Panc1 (cell line): ENCODE results near the gene PPP2R5D. TPM values are rescaled to one million over a fixed set of nuclear protein-coding genes. Genes with fewer than 3 reads are reported as not detected.

Experiments used
- ATAC-seq: fragments of 200-7000 bp; cut with Tn5 transposase; 2 replicates; pipeline ENCODE4 v1.9.1; 2020; ENCODE audit warnings: mild to moderate bottlenecking, moderate library complexity
- BruUV-seq: library from RNA; stranded (reverse); fragments of 400-500 nt; replicated peaks from 2 replicates; lab custom pipeline; 2021; lab: Mats Ljungman, UMichigan
- CTCF ChIA-PET: fragments of 300-600 bp; sonication (Branson Sonifier 250); formaldehyde crosslinking; loops from one replicate; lab custom pipeline; 2022; ENCODE audit warnings: antibody characterized with exemption; lab: Charles Lee
- POLR2A ChIA-PET: fragments of 300-600 bp; sonication (Branson Sonifier 250); formaldehyde crosslinking; loops from one replicate; lab custom pipeline; 2022; ENCODE audit warnings: antibody characterized with exemption; lab: Charles Lee
- DNase-seq: peaks from one replicate; pipeline ENCODE4 v3.0.0-alpha.2; 2010; ENCODE audit warnings: low read depth, low spot score
- H3K27ac ChIP-seq: 2 replicates; pipeline ENCODE4 v1.5.1; 2011; ENCODE audit warnings: mild to moderate bottlenecking, low read length, inconsistent platforms
- H3K27me3 ChIP-seq: fragments of 200-500 bp; sonication (Bioruptor generic); 2 replicates; pipeline ENCODE4 v1.6.0; 2014; ENCODE audit warnings: low read length, inconsistent platforms; ENCODE audit not compliant: control insufficient read depth, insufficient read depth
- H3K36me3 ChIP-seq: fragments of 200-500 bp; sonication (Bioruptor generic); 2 replicates; pipeline ENCODE4 v1.5.1; 2014; ENCODE audit warnings: inconsistent platforms, mild to moderate bottlenecking, low read length, moderate library complexity; ENCODE audit not compliant: control insufficient read depth, insufficient read depth
- H3K4me1 ChIP-seq: 2 replicates; pipeline ENCODE4 v1.5.1; 2011; ENCODE audit warnings: inconsistent platforms, mild to moderate bottlenecking, low read length, moderate library complexity; ENCODE audit not compliant: control insufficient read depth, insufficient read depth
- H3K4me3 ChIP-seq, 2 experiments: 2 replicates each; pipeline ENCODE4 v1.5.1; 2011 to 2012; ENCODE audit warnings: low read depth in 2 of 2, low read length in 2 of 2, mild to moderate bottlenecking in 2 of 2, inconsistent platforms in 1 of 2, moderate library complexity in 1 of 2
- H3K9me3 ChIP-seq: fragments of 200-500 bp; sonication (Bioruptor generic); 2 replicates; pipeline ENCODE4 v1.5.1; 2014; ENCODE audit warnings: low read depth, mild to moderate bottlenecking, inconsistent platforms, low read length, moderate library complexity; ENCODE audit not compliant: control insufficient read depth, insufficient read depth
- CTCF ChIP-seq: fragments of 450-650 bp; IDR thresholded peaks from 2 replicates; pipeline ENCODE4 v1.5.1; 2017; ENCODE audit warnings: mild to moderate bottlenecking
- POLR2AphosphoS5 ChIP-seq: IDR thresholded peaks from 2 replicates; pipeline ENCODE4 v1.6.1; 2012; ENCODE audit warnings: mild to moderate bottlenecking, low read depth, low read length, moderate library complexity
- REST ChIP-seq, 2 experiments: IDR thresholded peaks; 2 replicates each; pipeline ENCODE4 v1.6.1; 2011 to 2012; ENCODE audit warnings: low read depth in 2 of 2, control low read depth in 1 of 2, low read length in 1 of 2, mild to moderate bottlenecking in 1 of 2, moderate library complexity in 1 of 2; ENCODE audit not compliant: insufficient read depth in 1 of 2
- SIN3A ChIP-seq: IDR thresholded peaks from 2 replicates; pipeline ENCODE4 v1.6.1; 2012; ENCODE audit warnings: low read depth, mild to moderate bottlenecking, low read length, moderate library complexity, borderline replicate concordance; ENCODE audit not compliant: insufficient read depth
- TCF7L2 ChIP-seq: IDR thresholded peaks from 2 replicates; pipeline ENCODE4 v1.6.1; 2011; ENCODE audit warnings: mild to moderate bottlenecking, low read depth, low read length, inconsistent platforms
- in situ Hi-C: cut with HindIII; loops from 2 replicates; pipeline ENCODE4 v1.10.0; 2016; ENCODE audit warnings: low sequenced_read_pairs, low pct_unique_long_range_greater_than_20kb
- intact Hi-C: fragments of 100-400 bp; cut with micrococcal nuclease; formaldehyde crosslinking; loops from one replicate; pipeline ENCODE4 v1.10.0; 2022; ENCODE audit not compliant: unreplicated experiment
- total RNA-seq: library from RNA; stranded (reverse); gene quantifications from one replicate; pipeline ENCODE4 v1.2.1, GENCODE V29; 2021; ENCODE audit not compliant: unreplicated experiment

The PPP2R5D gene
- total RNA-seq, 1 experiment from 2014 or later, result 63.6 TPM

DNA sequence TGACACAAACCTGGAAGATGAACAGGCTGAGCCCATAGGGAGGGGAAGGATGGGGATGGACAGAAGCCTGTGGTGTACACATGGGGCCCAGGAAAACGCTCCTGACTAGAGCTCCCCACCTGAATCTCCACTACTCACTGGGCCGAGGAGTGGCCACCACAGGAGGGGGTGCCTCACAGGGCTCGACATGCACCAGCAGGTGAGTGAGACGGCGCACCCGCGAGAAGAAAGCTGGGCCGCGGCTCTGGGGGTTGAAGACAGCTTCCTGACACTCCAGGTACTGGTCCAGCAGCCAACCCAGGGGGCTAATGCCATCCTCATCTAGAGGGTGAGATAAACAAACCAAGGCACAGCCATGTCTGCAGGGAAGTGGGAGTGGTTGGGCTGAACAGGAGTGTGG, 58.9 kb downstream of the PPP2R5D start:
- POLR2A ChIA-PET, result interaction anchor here (0.6 kb wide), 1 partner anchor 51 kb away, joined by 7 read pairs; no protein-coding TSS in a partner anchor
- in situ Hi-C loops (no loop called here), intact Hi-C loops (no loop called here)
- DNase-seq (no peak), ATAC-seq (no peak)
- Histone ChIP-seq H3K4me3 (no peak overlapping the region), H3K27me3 (no peaks in the 10 kb centered on the region), H3K27ac (no peak overlapping the region), H3K9me3 (no peaks in the 10 kb centered on the region), H3K36me3 (no peaks in the 10 kb centered on the region; the same call in 1 of the 2 replicates), H3K4me1 (no peaks in the 10 kb centered on the region)
- TF ChIP-seq CTCF (no peak), SIN3A (no peak), REST (IDR thresholded peaks at IDR 0.05; ENCODE audit: insufficient read depth in 1 of 2, low read depth in 2 of 2, low read length in 1 of 2) (no peak), TCF7L2 (no peak), POLR2AphosphoS5 (no peak)
- BruUV-seq, result no TSS peak
- CTCF ChIA-PET, result no interaction called here

- DNase-seq (no peak), ATAC-seq (no peak)
- Histone ChIP-seq H3K36me3 (no peaks in the 10 kb centered on the region; the same call in 1 of the 2 replicates), H3K4me3 (no peak overlapping the region), H3K27me3 (no peaks in the 10 kb centered on the region), H3K4me1 (no peaks in the 10 kb centered on the region), H3K27ac (no peak overlapping the region), H3K9me3 (no peaks in the 10 kb centered on the region)
- POLR2A ChIA-PET, result no interaction called here
- intact Hi-C loops (no loop called here), in situ Hi-C loops (no loop called here)
- CTCF ChIA-PET, result no interaction called here
- BruUV-seq, result no TSS peak
- no peak for TF ChIP-seq SIN3A
- TF ChIP-seq REST (IDR thresholded peaks at IDR 0.05; ENCODE audit: insufficient read depth in 1 of 2, low read depth in 2 of 2, low read length in 1 of 2), result no peak
- TF ChIP-seq CTCF, result no peak
- TF ChIP-seq POLR2AphosphoS5, result no peak
- TF ChIP-seq TCF7L2, result no peak
These were observed 61.1 kb downstream of the PPP2R5D start for GRCh38 chr6:43045371-43045930.
